HT-29 (cell line): Measurements from ENCODE around the gene CFAP119. TPM values are rescaled to one million over a fixed set of nuclear protein-coding genes. Genes with fewer than 3 reads are reported as not detected.

Experiments used
- DNase-seq: peaks from one replicate; pipeline ENCODE4 v3.0.0-alpha.2; 2015; ENCODE audit warnings: low spot score
- total RNA-seq: library from RNA; depleted of rRNA; stranded (reverse); fragments of >200 nt; shearing (Covaris generic); gene quantifications from 2 replicates; pipeline ENCODE4 v1.2.3, GENCODE V29; 2014

The CFAP119 gene
- total RNA-seq, 1 experiment from 2014 or later = 13.5 TPM

- no peak for DNase-seq
Measured at GRCh38 chr16:30762991-30763725, 1.3 kb upstream of the CFAP119 start.

GRCh38 chr16:30761427-30761927 lies 385 bp downstream of the CFAP119 start:
- peak; percentile 23 for DNase-seq

- no peak for DNase-seq
Measured at GRCh38 chr16:30760577-30761426, 1.1 kb downstream of the CFAP119 start.

- no peak for DNase-seq
Measured at GRCh38 chr16:30760001-30760559, 1.8 kb downstream of the CFAP119 start.

GRCh38 chr16:30758988-30759491 lies 2.8 kb downstream of the CFAP119 start:
- DNase-seq = no peak

GRCh38 chr16:30757316-30757715 lies 4.5 kb downstream of the CFAP119 start:
- no peak for DNase-seq

- DNase-seq = no peak
Measured at GRCh38 chr16:30756781-30757100, 5.1 kb downstream of the CFAP119 start.

- DNase-seq = no peak
Measured at GRCh38 chr16:30755955-30756780, 5.7 kb downstream of the CFAP119 start.

GRCh38 chr16:30753596-30753995 lies 8.3 kb downstream of the CFAP119 start:
- DNase-seq = no peak

- DNase-seq = no peak
Measured at GRCh38 chr16:30750876-30751465, 10.9 kb downstream of the CFAP119 start.

GRCh38 chr16:30750201-30750600 lies 11.7 kb downstream of the CFAP119 start:
- no peak for DNase-seq

- no peak for DNase-seq
Measured at GRCh38 chr16:30748634-30749445, 13.0 kb downstream of the CFAP119 start.

- peak; percentile 99 for DNase-seq
Measured at GRCh38 chr16:30747799-30748633, 13.8 kb downstream of the CFAP119 start, which contains the start of gene PHKG2. Gene PHKG2 (plus strand): TSS chr16:30748425. CDS start chr16:30748821, 396 bp downstream.

- DNase-seq = peak; percentile 26
Measured at GRCh38 chr16:30747331-30747730, 14.5 kb downstream of the CFAP119 start.

- DNase-seq = no peak
Measured at GRCh38 chr16:30746638-30747175, 15.2 kb downstream of the CFAP119 start.

- DNase-seq = no peak
Measured at GRCh38 chr16:30745082-30745481, 16.8 kb downstream of the CFAP119 start.

GRCh38 chr16:30744183-30744582 lies 17.7 kb downstream of the CFAP119 start:
- DNase-seq = no peak

GRCh38 chr16:30743716-30744115 lies 18.1 kb downstream of the CFAP119 start:
- DNase-seq = no peak

- DNase-seq = peak; percentile 95
Measured at GRCh38 chr16:30741461-30741914, 20.4 kb downstream of the CFAP119 start.
